Measurements from ENCODE around the gene ZNHIT2. TPM values are rescaled to one million over a fixed set of nuclear protein-coding genes. Genes with fewer than 3 reads are reported as not detected.

The ZNHIT2 gene
- total RNA-seq, 2 experiments from 2014 or later = 11.5 to 32.4 TPM

DNA sequence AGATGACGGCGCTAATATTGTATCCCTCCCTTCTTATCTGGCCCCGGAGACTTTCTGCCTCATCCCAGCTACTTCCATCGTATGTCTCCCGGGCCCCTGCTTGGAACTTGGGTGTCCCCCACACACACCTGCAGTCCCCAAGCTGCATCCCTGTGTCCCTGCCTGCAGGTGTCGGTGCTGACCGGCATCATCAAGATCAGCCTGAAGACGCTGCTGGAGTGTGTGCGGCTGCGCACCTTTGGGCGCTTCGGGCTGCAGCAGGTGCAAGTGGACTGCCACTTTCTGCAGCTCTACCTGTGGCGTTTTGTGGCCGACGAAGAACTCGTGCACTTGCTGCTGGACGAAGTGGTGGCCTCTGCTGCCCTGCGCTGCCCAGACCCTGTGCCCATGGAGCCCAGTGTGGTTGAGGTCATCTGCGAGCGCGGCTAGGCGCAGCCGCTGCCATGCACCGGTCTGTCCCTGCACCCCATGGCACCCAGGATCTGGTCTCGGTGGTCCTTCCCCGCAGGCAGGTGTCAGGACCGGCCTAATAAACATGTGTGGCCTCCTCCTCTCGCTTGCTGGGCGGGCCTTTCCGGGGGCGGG, 6.2 kb downstream of the ZNHIT2 start:
- peaks cover 4% of the 10 kb centered on the region; the same call in 1 of the 2 replicates for H3K79me2 ChIP-seq (ENCODE audit: insufficient read depth, low read depth, low read length)
- DNase-seq (ENCODE audit: low spot score) = no peak
- H3K27ac ChIP-seq (ENCODE audit: low read depth, low read length, poor library complexity, severe bottlenecking) = peak overlapping the region; percentile 36
- TF ChIP-seq CTCF (conservative IDR thresholded peaks at IDR 0.05; ENCODE audit: low read length) = no peak
- no peak for TF ChIP-seq EZH2phosphoT487 (IDR thresholded peaks at IDR 0.05; ENCODE audit: borderline replicate concordance, low read depth, low read length)
- BruUV-seq (replicated peaks) = no TSS peak
- peaks cover 40% of the 10 kb centered on the region for H3K36me3 ChIP-seq (ENCODE audit: insufficient read depth, low read length)
- intact Hi-C loops (cut with micrococcal nuclease; ENCODE audit: unreplicated experiment) = loop anchor here (1.0 to 10.0 kb wide), 4 partner anchors 98 to 336 kb away; partner anchors contain the start of genes CDC42EP2 and SF1
- H2AFZ ChIP-seq (ENCODE audit: low read length) = no peak overlapping the region
- no peaks in the 10 kb centered on the region for H3K9me3 ChIP-seq (ENCODE audit: low read length)
- H3K9me2 ChIP-seq (ENCODE audit: insufficient read depth, low read length) = no peaks in the 10 kb centered on the region
- peak overlapping the region; percentile 69 for H3K4me3 ChIP-seq (ENCODE audit: low read depth, low read length, poor library complexity, severe bottlenecking)
- ChIA-PET POLR2A (interaction anchor here (1.0 to 2.2 kb wide), 4 partner anchors 13 to 386 kb away, joined by 3 to 14 read pairs (median 6); no protein-coding TSS in a partner anchor), CTCF (ENCODE audit: unreplicated experiment) (interaction anchor here (0.9 kb wide), 2 partner anchors 11 to 101 kb away, joined by 4 read pairs; partner anchors contain the start of gene FAU)
- peaks cover 8% of the 10 kb centered on the region; the same call in 1 of the 2 replicates for H4K20me1 ChIP-seq (ENCODE audit: insufficient read depth, low read length)
- H3K4me1 ChIP-seq (ENCODE audit: insufficient read depth, low read length, poor library complexity, severe bottlenecking) = peaks cover 49% of the 10 kb centered on the region
- peak overlapping the region; percentile 91; the same call in 1 of the 2 replicates for H3K4me2 ChIP-seq (ENCODE audit: low read length)

- H2AFZ ChIP-seq (ENCODE audit: low read length) = no peak overlapping the region
- intact Hi-C loops (cut with micrococcal nuclease; ENCODE audit: unreplicated experiment) = loop anchor here (1.0 to 10.0 kb wide), 5 partner anchors 71 to 336 kb away; partner anchors contain the start of genes CAPN1, CDC42EP2 and SF1
- peak overlapping the region; percentile 36 for H3K27ac ChIP-seq (ENCODE audit: low read depth, low read length, poor library complexity, severe bottlenecking)
Measured at GRCh38 chr11:65110354-65110861, 7.1 kb downstream of the ZNHIT2 start.

More at GRCh38 chr11:65110354-65110861, 7.1 kb downstream of the ZNHIT2 start:
- Histone ChIP-seq H3K4me1 (ENCODE audit: insufficient read depth, low read length, poor library complexity, severe bottlenecking) (peaks cover 41% of the 10 kb centered on the region), H3K4me2 (ENCODE audit: low read length) (no peak overlapping the region), H3K4me3 (ENCODE audit: low read depth, low read length, poor library complexity, severe bottlenecking) (no peak overlapping the region), H4K20me1 (ENCODE audit: insufficient read depth, low read length) (peaks cover 8% of the 10 kb centered on the region; the same call in 1 of the 2 replicates), H3K36me3 (ENCODE audit: insufficient read depth, low read length) (peaks cover 36% of the 10 kb centered on the region), H3K9me2 (ENCODE audit: insufficient read depth, low read length) (no peaks in the 10 kb centered on the region), H3K9me3 (ENCODE audit: low read length) (no peaks in the 10 kb centered on the region), H3K79me2 (ENCODE audit: insufficient read depth, low read depth, low read length) (no peaks in the 10 kb centered on the region)
- DNase-seq (ENCODE audit: low spot score) = peak; percentile 87
- TF ChIP-seq EZH2phosphoT487 (IDR thresholded peaks at IDR 0.05; ENCODE audit: borderline replicate concordance, low read depth, low read length) = no peak
- peak; percentile 93 for TF ChIP-seq CTCF (conservative IDR thresholded peaks at IDR 0.05; ENCODE audit: low read length)
- ChIA-PET POLR2A (interaction anchor here (0.7 to 2.2 kb wide), 4 partner anchors 12 to 308 kb away, joined by 3 to 14 read pairs (median 3); partner anchors contain the start of gene POLA2), CTCF (ENCODE audit: unreplicated experiment) (interaction anchor here (0.5 kb wide), 1 partner anchor 99 kb away, joined by 3 read pairs; no protein-coding TSS in a partner anchor)
- BruUV-seq (replicated peaks) = no TSS peak
